NCI-H526 treated with DMSO at 0.1 percent for 48 hours (cell line): ENCODE data around the gene STAT5A.
"Not testable (repeated sequence)": the region's sequence is repeated elsewhere in the genome, so short reads cannot be mapped to it uniquely, and the experiment has no call there.

Experiments used
- DNase-seq: peaks from one replicate; lab custom pipeline; 2025; lab: John Stamatoyannopoulos, UW

STAT5A gene

DNA sequence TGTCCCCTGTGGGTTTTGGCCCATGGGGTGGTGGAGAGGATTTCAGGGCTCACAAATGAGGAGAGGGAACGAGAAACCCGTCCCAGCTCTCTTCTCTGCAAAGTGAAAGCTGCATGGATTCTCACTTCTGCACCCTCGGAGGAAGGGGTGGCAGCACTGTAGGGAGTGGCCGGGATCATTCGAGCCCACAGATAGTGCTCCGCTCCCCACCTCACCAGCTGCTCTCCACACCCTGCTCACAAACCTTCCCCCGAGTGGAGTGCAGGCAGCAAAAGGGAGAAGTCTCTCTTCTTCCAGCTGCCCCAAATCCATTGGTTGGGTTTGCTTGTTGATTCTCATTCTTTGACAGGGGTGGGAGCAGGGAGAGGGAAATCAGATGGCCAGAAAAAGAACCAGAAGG, 20.1 kb downstream of the STAT5A start:
- no peak for DNase-seq

DNA sequence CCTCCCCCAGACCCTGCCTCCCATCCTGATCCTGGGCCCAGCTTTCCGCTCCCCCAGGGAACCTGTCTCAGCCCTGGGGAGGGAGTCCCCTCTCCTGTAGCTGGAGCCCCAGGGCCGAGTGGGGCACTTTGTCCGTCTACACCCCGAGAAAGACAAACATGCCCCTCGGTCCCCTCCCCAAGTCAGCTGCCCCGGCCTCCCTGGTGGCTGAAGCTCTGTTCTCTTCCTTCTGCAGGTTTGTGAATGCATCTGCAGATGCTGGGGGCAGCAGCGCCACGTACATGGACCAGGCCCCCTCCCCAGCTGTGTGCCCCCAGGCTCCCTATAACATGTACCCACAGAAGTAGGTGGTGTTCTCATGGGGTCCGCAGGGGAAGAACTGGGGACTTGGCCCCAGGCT, 20.8 kb downstream of the STAT5A start:
- DNase-seq = no peak

DNA sequence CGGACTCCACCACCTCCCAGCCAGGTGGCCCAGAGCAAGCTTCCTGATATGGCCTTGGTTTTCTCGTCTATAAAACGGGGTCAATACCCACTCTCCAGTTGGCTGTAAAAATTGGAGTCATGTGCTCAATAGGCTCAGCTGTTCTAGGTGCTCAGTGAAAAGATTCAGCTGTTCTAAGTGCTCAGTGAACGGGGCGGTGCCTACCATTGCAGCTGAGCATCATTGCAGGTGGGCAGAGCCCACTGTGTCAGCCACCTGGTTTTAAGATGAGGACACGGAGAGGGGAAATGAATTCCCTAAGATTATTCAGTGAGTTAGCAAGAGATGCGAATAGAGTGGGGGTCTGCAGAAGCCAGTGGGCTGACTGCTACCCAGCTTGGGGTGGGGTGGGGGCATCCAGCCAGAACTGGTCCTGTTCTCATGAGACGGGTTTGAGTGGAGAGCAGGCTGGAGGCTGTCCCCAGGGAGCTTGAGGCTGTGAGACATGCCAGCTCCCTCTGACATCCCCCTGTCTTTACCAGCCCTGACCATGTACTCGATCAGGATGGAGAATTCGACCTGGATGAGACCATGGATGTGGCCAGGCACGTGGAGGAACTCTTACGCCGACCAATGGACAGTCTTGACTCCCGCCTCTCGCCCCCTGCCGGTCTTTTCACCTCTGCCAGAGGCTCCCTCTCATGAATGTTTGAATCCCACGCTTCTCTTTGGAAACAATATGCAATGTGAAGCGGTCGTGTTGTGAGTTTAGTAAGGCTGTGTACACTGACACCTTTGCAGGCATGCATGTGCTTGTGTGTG, 21.9 kb downstream of the STAT5A start:
- no peak for DNase-seq

DNA sequence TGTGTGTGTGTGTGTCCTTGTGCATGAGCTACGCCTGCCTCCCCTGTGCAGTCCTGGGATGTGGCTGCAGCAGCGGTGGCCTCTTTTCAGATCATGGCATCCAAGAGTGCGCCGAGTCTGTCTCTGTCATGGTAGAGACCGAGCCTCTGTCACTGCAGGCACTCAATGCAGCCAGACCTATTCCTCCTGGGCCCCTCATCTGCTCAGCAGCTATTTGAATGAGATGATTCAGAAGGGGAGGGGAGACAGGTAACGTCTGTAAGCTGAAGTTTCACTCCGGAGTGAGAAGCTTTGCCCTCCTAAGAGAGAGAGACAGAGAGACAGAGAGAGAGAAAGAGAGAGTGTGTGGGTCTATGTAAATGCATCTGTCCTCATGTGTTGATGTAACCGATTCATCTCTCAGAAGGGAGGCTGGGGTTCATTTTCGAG, 22.5 kb downstream of the STAT5A start:
- DNase-seq = no peak

GRCh38 chr17:42311240-42312034, 23.1 kb downstream of the STAT5A start:
- peak; percentile 14 for DNase-seq

- DNase-seq = no peak
Observed at GRCh38 chr17:42312035-42312284, 23.7 kb downstream of the STAT5A start.

GRCh38 chr17:42312285-42313130, 24.2 kb downstream of the STAT5A start:
- DNase-seq = peak; percentile 79

DNA sequence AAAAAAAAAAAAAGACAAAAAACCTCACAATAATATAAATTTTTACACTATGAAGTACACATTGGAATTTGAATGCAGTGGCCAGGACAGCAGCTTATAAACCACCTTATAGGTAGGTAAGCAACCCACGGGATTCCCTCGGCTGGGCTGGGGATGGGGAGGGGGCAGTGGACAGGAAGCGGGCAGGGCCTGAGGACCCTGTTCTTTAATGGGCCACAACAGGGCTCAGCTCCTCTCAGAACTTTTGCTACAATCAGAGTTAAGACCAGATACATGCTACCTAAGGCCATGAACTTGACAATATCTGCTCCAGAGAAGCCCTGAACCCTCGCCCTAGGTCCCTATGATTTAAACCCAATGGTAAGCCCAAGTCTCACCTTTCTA, 25.1 kb downstream of the STAT5A start:
- DNase-seq = no peak

GRCh38 chr17:42313773-42314566, 25.7 kb downstream of the STAT5A start:
- no peak for DNase-seq

- DNase-seq = no peak
Observed at GRCh38 chr17:42315402-42316156, 27.3 kb downstream of the STAT5A start.

DNA sequence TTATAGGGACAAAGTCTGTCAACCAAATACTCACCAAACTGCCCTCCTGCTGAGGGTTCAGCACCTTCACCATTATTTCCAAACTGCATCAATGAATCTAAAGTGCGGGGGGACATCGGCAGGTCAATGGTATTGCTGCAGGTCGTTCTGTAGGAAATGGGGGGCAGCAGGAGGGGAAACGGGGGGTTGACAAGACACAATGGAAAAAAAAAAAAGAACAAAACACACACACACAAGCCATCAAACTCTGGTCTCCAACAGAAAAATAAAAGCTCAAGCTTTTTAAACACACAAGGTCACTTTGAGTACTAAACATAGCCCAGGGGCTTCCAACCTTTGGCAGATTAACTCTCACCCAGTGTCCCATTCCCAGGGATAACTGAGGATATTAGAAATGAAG, 28.5 kb downstream of the STAT5A start:
- DNase-seq = no peak

DNA sequence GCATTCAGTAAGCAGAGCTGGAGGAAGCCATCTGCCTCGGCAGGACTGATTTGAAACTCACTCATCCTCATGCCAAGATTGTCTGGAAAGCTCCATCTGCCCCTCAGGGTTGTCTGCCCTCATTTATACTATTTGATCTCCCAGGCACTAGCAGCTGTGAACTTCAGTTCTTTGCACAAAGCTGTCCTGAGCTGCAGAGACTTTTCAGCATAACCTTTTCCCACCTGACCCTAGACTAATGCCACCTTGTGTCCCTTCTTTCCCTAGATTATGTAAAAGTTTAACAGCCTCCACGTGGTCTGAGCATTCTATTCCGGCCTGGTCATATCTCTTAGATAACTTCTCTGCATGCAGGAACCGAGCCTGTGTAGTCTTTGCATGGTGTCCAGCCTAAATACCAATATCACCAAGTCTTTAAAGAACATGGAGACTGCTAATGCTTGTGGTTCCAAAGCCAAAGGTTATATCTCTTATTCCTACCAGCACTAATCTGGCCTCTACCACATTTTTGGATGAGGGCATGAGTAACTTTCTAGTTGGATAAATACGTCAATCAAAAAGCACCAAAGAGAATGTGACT, 29.1 kb downstream of the STAT5A start:
- DNase-seq = no peak

GRCh38 chr17:42317967-42318366, 29.7 kb downstream of the STAT5A start:
- not testable (repeated sequence) for DNase-seq

DNA sequence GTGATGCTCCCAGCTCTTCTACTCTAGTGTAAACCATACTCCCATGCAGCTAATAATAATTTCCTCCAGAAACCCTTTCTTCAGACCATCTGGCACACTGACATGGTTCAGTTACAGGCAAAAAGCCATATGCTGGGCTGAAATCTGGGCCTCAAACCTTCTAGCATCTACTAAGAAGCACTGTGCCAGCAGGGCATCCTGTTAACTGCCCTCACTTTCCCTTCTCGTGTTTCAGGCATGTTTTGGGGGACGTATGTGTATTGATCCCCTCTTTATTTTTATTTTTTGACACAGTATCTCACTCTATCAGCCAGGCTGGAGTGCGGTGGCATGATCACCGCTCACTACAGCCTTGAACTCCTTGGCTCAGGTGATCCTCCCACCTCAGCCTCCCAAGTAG, 33.3 kb downstream of the STAT5A start:
- DNase-seq = no peak

GRCh38 chr17:42322382-42323267, 34.3 kb downstream of the STAT5A start:
- peak; percentile 42 for DNase-seq

- DNase-seq = no peak
Observed at GRCh38 chr17:42323268-42323773, 35.0 kb downstream of the STAT5A start.

- no peak for DNase-seq
Observed at GRCh38 chr17:42325026-42325425, 36.7 kb downstream of the STAT5A start.

DNA sequence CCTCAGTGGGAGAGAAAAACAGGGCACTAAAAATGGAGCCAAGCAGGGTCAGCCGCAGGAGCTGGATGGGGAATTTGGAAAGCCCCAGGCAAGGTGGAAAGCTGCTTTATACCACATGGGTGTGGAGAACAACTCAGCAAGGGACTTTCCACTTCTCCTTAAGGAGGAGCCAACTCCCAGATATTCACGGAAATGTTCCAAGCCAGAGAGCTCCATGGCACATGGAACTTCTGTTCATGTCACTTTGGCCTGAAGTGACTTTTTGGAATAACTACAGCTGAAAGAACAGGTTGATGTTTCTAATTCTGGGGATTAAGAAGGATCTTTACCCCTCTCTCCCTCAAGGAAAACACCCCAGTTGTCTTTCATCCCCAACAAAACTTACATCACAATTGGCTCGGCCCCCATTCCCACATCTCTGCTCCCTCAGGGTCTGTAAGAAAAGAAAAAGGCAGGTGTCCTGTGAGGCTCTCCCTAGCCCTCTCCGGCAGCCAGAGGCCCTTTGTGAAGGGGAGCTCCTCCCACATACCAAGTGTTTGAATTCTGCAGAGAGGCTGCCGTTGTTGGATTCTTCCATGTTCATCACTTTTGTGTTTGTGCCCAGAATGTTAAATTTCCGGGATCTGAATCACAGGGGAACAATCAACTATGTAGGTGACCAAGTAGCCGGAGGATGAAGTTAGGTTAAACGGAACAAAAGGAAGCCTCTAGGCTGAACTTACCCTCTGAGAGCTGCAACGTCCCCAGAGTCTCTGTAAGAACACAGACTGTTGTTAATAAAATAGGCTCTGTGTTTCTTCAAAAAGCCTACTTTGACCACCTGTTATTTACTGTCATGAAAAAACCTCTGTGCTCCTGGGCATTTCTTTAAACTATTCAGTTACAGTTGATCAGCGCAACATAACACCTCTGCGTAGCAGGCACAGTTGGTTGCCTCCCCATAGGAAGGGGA, 41.0 kb downstream of the STAT5A start:
- no peak for DNase-seq
